Stimulated activated CD8-positive, alpha-beta memory T cell treated with anti-CD3 and anti-CD28 coated beads, Interleukin-15, amount 100 ng/mL, for 1 hour (primary cell): Measurements from ENCODE around the gene LRP1B.
"Not testable (repeated sequence)": the region's sequence is repeated elsewhere in the genome, so short reads cannot be mapped to it uniquely, and the experiment has no call there.

Experiments
- DNase-seq: peaks from one replicate; pipeline ENCODE4 v3.0.0-alpha.2; 2020; ENCODE audit warnings: low read depth

LRP1B gene

DNA sequence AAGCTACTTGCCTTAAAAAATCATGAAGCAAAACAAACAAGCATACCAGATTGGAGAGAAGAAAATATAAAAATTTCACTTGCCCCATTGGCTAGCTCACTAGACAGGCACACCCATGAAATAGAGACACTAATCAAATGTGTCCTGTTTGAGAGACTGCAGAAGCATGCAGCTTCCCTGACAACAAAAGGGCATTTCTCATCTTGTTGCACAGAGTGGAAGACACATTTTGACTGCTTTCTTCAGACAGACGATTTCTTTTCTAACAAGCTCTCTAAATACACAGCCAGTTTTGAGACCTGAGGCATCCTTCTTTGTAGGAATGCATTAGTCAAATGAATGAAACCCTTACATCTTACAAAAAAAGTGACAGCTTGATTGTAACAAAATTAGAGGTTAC is 1792.0 kb downstream of the LRP1B start:
- DNase-seq: no peak

DNA sequence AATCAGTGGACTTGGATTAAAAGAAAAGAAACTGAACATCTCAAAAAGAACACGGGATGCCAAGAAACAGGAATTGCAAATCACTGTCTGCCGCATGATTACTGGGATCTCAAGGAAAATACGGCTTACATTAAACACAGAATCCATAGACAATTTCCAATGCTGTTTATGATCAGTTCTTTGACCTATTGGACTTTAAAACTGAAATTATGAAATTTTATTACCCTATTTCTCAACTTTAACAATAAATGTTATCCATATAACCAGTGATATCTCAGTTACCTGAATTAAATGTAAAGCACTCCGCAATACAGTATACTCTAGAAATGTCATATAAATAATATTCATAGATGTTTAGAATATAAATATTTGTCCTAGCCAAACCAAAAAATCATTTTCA is 1793.8 kb downstream of the LRP1B start:
- DNase-seq: no peak

DNA sequence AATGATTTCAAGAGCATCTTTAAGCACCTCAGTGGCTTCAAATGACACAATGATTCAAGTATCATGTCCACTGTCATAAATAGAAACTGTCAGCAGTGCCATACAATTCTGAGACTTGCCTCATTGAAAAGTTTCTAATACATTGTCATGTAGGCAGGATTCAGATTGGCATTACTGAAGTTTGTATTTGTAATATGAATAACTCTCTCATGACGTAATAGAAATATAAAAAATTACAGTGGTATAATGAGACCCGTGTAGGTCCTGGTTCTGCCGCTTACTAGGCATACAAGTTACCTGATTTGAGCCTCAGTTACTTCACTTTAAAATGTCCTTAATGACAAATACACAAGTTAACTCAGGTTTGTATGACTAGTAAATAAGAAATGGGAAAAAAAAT is 1814.5 kb downstream of the LRP1B start:
- DNase-seq: no peak

DNA sequence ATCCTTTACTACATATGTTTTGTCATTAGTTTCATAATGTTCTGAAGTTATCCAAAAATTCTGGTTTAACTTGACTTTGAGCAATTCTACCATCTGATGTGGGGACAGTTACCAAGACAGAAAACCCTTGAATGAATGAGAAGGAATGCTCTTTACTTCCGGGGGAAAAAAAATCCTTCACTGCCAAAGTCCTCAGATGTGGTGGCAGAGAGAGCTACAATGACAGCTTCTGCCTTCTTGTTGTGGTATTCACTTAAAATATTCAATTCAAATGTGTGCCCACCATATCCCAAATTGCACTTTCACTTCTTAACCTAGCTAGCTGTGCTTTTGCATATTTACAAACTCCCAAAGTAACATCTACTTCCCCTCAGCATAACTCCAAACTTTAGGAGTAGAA is 1818.9 kb downstream of the LRP1B start:
- DNase-seq: no peak

GRCh38 chr2:140308706-140309105 is 1822.1 kb downstream of the LRP1B start:
- no peak for DNase-seq

DNA sequence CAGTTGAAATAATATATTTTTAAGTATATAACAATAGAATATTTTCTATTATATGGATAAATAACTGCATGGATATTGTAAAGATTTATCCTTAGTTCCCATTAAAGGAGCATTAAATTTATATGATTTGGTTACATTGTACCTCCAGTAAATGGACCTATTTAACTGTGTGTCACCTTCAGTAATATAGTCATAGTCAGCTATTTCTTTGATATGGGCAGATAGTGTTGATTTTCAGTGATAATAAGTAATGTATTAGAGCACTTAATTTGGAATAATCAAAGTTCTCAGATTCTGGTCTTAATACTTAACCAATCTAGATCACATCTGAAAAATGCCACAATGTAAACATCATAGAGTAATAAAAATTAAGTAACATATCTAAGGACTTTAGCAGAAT is 1823.3 kb downstream of the LRP1B start:
- no peak for DNase-seq

- DNase-seq: no peak
Observed at GRCh38 chr2:140295767-140296166, 1835.0 kb downstream of the LRP1B start.

DNA sequence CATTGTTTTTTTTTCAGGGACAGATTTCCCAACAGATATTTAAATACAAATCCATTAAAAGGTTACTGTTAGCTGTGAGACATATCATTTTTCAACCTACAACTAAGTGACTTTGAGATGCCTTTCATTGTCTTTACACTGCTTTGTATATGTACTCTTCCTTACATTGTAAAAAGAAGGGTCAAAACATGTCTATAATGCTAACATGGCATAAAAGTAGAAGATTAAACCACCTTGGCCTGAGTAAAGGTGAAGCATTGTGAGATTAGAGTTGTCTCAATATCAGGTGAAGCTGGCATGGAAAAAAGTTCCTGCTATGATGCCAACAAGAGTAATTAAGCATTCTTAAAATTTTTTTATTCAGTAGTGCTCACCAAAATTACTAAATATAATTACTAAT is 1842.1 kb downstream of the LRP1B start:
- DNase-seq: no peak

GRCh38 chr2:140288213-140288612 is 1842.6 kb downstream of the LRP1B start:
- no peak for DNase-seq

GRCh38 chr2:140286377-140286776 is 1844.4 kb downstream of the LRP1B start:
- DNase-seq: no peak

DNA sequence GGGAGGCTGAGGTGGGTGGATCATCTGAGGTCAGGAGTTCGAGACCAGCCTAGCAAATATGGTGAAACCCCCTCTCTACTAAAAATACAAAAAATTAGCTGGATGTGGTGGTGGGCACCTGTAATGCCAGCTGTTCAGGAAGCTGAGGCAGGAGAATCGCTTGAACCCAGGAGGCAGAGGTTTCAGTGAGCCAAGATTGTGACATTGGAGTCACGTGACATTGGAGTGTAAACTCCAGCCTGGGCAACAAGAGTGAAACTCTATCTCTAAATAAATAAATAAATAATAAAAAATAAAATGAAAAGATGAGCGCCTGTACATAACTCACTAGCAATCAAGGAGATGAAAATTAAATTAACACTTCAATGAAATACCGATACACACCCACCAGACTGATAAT is 1853.5 kb downstream of the LRP1B start:
- DNase-seq: not testable (repeated sequence)

- DNase-seq: no peak
Observed at GRCh38 chr2:140276661-140277060, 1854.2 kb downstream of the LRP1B start.

- DNase-seq: no peak
Observed at GRCh38 chr2:140275427-140275826, 1855.4 kb downstream of the LRP1B start.

- DNase-seq: no peak
Observed at GRCh38 chr2:140274891-140275290, 1855.9 kb downstream of the LRP1B start.

GRCh38 chr2:140273958-140274357 is 1856.9 kb downstream of the LRP1B start:
- no peak for DNase-seq

- DNase-seq: no peak
Observed at GRCh38 chr2:140273408-140273807, 1857.4 kb downstream of the LRP1B start.

DNA sequence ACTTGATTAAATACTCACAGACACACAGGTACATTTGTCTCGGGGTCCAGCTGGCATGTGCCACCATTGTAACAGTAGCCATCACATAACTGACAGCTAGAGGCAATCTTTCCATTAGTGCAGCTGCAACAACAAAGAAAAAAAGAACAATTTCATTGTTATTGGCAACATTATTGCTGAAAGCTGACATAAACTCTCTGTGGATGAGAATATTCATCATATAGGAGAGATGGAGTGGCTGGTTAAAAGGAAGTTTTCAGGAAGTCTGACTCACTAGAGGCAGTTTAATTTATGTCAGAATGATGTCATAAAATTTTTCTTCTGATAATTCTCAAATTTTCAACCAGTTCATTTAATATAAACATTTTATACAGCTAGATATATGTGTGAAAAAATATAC is 1860.6 kb downstream of the LRP1B start:
- DNase-seq: no peak

DNA sequence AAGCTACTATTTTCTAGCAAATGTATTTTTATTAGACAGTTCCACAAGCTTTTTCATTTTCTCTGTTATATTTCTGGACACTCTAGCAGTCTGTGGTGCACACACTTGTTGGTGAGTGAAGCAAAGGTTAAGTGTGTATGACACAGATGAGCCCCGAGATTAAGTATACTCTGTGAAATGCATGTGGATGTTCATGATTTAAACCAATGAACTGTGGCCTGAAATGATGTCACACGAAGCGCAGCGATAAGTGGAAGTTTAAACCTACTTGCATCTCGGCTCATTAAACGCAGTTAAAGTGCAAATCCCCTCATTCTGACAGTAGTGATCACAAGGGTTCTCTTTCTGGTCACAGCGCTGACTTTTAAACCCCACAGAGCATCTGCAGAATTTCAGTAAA is 1861.8 kb downstream of the LRP1B start:
- no peak for DNase-seq

- DNase-seq: no peak
Observed at GRCh38 chr2:140262908-140263307, 1867.9 kb downstream of the LRP1B start.

GRCh38 chr2:140257692-140258300 is 1873.0 kb downstream of the LRP1B start:
- DNase-seq: no peak

GRCh38 chr2:140256080-140256479 is 1874.7 kb downstream of the LRP1B start:
- DNase-seq: no peak

GRCh38 chr2:140249821-140250220 is 1881.0 kb downstream of the LRP1B start:
- no peak for DNase-seq

DNA sequence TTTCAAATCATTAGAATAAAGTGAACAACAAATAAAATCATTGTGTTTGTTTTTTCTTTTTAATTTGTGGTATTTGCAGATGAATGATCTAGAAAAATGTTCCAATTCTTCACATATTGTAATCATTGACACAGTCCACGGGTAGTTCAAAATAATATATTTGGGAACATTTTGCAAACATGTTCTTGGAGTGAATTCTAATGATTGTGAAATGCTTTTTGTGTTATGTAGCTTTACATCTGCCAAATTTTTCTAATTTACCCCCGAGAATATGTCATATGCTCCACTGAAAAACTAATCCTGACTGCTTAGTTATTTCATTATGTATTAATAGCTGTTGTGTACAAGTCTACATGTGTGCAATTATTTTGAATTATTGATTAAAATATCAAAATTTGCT is 1882.2 kb downstream of the LRP1B start:
- DNase-seq: no peak

- DNase-seq: no peak
Observed at GRCh38 chr2:140247451-140248195, 1883.2 kb downstream of the LRP1B start.
